GM18907 (cell line): ENCODE results near the gene MED13.
"Not testable (repeated sequence)": the region's sequence is repeated elsewhere in the genome, so short reads cannot be mapped to it uniquely, and the experiment has no call there.

Source experiments
- ATAC-seq: cut with Tn5 transposase; IDR thresholded peaks from one replicate; pipeline ENCODE4 v1.9.1; 2021; ENCODE audit warnings: mild to moderate bottlenecking, moderate library complexity; ENCODE audit not compliant: unreplicated experiment

Gene MED13

GRCh38 chr17:62003141-62003540 is 61.9 kb downstream of the MED13 start:
- ATAC-seq = not testable (repeated sequence)

GRCh38 chr17:62001105-62001504 is 64.0 kb downstream of the MED13 start:
- no peak for ATAC-seq

DNA sequence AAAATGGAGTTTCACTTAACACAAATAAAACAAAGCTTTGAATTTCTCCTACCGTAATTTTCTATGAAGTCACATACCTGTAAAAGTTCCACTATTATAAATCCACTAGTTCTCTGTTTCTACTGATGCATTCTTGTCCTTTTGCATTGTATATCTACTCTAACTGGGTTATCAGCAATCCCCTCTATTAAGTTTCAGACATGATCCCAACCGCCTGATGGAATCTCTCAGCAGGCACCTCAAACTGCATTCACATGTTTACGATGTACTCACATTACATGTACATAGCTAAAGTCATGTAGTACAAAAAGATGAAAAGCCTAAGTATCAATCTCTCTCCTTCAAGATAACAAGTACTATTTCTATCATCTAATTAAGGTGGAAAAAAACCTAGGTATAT is 64.9 kb downstream of the MED13 start:
- no peak for ATAC-seq

DNA sequence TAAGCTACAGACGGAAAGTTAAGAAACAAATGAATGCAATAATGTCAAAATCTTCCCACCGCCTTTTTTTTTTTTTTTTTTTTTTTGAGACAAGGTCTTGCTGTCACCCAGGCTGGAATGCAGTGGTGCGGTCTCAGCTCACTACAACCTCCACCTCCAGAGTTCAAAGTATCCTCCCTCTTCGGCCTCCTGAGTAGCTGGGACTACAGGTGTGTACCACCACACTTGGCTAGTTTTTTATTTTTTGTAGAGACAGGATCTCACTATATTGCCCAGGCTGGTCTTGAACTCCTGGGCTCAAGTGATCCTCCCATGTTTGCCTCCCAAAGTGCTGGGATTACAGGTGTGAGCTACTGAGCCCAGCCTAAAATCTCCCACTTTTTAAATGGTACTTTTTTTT is 66.5 kb downstream of the MED13 start:
- ATAC-seq = not testable (repeated sequence)

- no peak for ATAC-seq
Observed at GRCh38 chr17:61997664-61998063, 67.4 kb downstream of the MED13 start.

GRCh38 chr17:61996916-61997605 is 68.0 kb downstream of the MED13 start:
- ATAC-seq = no peak

GRCh38 chr17:61989509-61989908 is 75.6 kb downstream of the MED13 start:
- ATAC-seq = no peak

DNA sequence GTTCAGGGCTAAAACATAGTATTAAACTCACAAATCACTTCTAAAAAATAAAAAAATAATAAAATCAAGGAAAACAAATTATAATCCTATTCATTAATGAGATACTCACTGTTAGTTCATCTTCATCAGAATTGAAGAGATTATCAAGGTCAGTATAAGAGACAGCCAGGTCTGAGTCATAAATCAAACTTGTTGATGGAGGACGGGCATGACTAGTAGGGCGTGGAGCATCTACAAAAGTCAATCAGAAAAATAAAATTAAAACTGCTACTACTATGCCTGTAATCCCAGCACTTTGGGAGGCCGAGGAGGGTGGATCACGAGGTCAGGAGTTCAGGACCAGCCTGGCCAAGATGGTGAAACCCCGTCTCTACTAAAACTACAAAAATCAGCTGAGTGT is 78.2 kb downstream of the MED13 start:
- ATAC-seq = no peak

DNA sequence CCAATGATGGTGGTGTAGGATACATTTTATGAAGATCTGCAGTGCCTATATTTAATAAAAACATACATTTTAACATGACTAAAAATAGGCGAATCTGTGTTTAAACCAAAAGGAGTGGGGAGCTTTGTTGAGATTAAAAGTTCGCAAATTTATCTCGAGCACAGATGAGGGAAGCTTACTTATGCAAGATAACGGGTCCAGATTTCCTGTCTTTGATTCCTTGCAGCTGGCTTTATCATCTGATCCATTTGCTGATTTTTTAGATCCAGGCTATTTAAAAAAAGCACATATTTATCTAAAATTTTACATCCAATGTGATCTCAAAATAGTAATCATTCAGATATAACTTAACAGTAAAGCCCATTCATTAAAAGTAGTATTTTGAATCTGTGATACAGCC is 80.3 kb downstream of the MED13 start:
- no peak for ATAC-seq

- no peak for ATAC-seq
Observed at GRCh38 chr17:61981323-61981722, 83.8 kb downstream of the MED13 start.

GRCh38 chr17:61980535-61980934 is 84.5 kb downstream of the MED13 start:
- no peak for ATAC-seq

DNA sequence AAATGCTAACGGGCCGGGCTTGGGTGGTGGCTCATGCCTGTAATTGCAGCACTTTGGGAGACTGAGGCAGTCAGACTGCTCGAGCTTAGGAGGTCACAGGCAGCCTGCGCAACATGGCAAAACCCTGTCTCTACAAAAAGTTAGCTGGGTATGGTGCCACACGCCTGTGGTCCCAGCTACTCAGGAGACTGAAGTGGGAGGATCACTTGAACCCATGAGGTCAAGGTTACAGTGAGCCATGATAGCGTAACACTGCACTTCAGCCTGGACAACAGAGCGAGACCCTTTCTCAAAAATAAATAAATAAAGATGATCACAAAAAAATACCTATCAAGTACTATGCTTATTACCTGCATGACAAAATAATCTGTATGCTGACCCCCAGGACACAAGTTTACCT is 91.0 kb downstream of the MED13 start:
- ATAC-seq = no peak

DNA sequence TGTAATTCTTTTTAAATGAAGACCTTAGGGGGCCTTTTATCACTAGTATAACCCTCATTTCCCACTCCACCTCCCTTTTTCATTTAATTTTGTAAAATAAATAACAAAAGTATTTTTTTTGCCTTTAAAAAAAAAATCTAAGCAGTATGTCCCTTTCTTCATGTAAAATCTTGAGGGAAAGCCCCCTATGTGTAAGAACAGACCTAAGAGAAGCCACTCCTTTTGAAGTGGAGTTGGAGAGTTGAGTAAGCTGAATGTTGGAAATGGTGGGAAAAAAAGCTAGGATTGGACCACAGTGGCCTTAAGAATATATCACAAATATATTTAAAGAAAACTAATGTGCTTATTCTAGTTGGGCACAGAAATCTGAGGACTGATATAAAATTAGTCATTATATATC is 92.8 kb downstream of the MED13 start:
- no peak for ATAC-seq

DNA sequence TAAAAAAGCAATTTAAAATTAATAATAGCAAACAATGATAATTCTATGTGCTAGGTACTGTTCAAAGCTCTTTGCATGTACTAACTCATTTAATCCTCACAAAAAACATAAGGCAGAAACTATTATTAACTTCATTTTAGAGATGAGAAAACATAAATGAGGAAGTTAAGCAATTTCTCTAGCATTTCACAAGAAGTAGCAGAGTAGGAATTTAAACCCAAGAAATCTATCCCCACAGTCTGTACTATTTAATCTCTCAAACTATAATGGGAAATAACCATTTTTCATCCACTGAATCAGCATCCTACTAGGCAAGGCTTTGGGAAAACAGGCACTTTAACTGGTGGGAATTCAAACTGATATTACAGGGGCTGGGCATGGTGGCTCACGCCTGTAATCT is 95.0 kb downstream of the MED13 start:
- no peak for ATAC-seq

GRCh38 chr17:61968757-61969156 is 96.3 kb downstream of the MED13 start:
- ATAC-seq = no peak

GRCh38 chr17:61967729-61968128 is 97.3 kb downstream of the MED13 start:
- ATAC-seq = no peak

DNA sequence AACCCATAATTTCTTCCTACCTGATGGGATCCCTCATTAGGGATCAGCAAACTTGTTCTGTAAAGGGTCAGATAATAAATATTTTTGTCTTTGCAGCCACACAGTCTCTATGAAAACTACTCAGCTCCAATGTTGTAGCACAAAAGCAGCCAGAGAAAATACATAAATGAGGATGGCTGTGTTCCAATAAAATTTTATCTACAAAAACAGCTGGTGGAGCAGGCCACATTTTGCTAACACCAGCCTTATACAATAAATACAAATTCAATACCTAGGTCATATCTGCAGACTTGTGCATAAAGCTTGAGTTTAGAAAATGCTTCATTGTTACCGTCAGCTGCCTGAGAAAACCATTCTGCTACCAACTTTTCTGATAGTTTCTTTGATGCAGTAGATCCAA is 98.9 kb downstream of the MED13 start:
- ATAC-seq = no peak

DNA sequence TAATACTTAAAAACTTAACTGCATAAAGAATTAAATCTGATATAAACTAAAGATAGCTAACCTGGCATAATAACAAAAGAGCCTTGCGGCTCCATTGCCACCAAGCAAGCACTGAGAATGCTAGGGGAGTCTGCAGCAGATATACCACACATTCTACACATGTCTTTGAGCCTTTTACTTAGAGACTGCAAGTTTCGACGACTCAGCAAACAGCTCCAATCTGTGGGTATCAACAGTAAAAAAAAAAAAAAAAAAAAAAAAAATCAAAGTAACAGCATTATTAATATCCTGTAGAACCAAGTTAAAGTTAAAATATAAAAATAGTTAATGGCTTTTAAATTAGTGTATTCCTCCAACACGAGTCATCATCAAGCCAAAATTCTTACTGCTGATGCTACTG is 109.5 kb downstream of the MED13 start:
- no peak for ATAC-seq

DNA sequence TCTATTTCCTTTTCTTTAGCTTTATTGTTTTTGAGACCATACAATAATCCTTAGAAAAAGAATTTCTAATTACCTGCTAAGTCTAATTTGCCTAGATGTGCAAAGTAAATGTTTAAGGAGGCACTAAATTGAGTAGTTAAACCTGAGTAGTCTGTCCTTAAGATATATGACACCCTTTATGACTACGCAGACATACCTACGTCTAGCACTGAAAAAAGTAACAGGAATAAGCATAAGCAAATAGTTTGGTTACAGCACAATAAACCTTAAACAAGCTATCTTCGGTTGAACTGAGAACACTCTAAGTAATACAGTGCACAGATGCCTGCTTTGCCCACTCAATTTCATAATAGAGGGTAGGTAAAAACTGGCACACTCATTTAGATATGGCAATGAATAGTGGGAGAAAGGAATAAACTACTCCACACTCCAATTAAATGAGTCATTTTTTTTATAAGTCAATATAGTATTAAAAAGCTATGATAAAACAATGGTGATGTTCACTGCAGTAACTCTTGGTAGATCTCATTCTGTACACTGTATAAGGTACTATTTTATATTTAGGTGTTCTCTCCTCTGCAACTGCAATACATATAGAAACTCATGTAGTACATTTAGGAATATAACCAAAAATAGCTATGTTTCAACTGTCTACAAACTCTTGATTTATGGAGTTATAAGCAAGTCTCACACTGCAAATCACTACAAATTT is 117.6 kb downstream of the MED13 start:
- ATAC-seq = no peak

GRCh38 chr17:61946359-61946758 is 118.7 kb downstream of the MED13 start:
- no peak for ATAC-seq

- no peak for ATAC-seq
Observed at GRCh38 chr17:61943117-61943516, 122.0 kb downstream of the MED13 start.

DNA sequence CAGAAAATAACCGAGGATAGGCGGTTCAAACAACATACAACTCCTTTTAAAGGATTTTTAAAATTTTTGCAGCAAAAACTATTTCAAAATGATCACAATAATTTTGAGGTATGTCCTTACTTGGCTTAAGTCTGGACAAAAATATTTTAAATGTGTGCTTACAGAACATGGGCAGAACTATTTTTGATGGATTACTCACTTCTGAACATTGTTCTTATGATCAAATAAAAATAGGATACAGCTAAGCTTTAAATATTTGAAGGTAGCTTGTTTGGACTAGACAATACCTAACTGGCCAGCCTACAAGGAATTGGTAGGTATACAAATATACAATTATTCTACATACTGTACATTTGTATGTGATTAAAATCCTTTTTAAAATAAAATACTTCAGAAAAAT is 123.0 kb downstream of the MED13 start:
- ATAC-seq = no peak

DNA sequence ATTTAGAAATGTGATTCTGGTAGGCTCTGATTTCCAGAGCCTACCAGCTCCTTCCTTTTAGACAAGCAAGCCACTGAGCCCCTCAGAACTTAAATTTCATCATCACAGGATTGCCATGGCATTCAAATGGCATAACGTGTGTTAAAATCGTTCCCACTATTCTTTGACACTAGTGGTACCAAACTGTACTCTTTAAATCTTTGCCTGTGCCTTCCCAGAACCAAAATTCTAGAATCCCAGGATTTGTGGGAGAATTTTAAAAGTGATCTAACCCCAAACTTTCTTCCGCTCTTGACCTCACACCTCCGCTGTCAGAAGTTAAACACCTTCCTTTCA is 137.0 kb downstream of the MED13 start:
- ATAC-seq = no peak
